ENCODE data around the gene ZNF771.

The ZNF771 gene

DNA sequence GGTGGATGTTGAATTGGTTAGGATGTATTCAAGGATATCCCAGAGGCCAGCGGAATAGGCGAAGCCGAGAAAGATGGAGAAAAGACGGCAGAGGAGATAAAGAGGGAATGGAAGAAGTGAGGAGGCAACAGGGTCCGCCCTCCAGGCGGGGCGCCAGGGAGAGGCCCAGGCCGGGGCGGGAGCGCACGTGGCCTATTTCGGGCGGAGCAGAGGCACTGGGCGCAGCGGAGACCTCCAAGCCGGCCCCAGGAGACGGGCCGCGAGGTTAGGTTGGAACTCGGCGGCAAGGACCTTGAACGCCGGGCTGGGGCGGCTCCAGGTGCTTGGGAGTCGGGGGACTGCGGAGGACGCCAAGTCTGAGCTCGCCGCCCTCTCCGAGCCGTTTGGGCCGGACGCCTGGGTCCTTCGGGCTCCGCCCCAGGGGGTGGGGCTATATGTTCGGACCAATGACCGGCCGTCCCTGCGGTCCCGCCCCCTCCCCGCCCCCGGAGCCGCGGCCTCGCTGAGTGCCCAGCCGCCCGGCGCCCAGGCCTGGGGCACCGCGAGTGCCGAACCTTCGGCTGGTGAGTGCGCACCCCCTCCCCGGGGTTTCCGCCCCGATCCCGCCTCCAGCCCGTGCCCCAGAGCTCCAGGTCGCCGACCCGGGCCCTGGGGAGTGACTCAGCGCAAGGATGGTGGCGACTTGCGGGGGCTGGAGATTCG, at the start of gene ZNF771:
Gene ZNF771, plus strand, starts transcription at position 505 of the 702 bp plus-strand sequence. CDS start 448 bp downstream, outside the sequence.
- no peak for DNase-seq (ENCODE audit: low read depth, low spot score)
- peak within 1 kb of the TSS; percentile 20 for H3K27ac ChIP-seq

DNA sequence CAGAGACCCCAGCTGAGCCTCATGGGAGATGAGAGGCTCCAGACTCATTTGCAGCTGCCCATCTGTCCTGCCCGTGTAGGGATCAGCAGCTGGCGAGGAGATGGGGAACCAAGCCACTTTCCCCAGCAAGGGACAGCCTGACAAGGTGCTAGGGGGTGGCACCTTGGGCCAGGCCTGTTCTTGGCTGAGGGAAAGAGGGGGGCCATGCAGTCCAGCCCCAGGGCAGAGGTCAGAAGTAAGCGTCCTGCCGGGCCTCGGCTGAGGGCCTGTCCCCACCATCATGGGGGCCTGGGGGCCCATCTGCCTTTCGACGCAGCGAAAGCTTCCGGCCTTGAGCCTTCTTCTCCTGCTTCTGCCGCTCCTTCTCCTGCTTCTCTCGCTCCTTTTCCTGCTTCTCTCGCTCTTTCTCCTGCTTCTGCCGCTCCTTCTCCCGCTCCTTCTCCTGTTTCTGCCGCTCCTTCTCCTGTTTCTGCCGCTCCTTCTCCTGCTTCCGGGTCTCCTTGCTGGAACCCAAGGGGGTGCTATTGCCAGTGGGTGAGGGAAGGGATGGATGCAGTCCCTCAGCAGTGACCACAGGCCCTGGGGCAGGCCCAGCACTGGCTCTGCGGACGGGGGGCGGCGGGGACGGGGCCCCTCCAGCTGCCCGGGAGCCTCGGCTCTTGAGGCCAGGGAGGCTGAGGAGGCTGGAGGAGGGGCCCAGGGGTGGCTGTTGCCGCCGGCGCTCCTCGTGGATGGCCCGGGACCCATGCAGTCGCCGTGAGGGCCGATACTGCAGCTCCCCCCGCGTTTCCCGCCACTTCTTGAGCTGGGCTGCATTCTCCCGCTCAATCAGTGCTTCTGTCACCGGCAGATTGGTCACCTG, 49.5 kb upstream of the ZNF771 start:
- DNase-seq (ENCODE audit: low read depth, low spot score) = no peak
- H3K27ac ChIP-seq = no peak overlapping the region

DNA sequence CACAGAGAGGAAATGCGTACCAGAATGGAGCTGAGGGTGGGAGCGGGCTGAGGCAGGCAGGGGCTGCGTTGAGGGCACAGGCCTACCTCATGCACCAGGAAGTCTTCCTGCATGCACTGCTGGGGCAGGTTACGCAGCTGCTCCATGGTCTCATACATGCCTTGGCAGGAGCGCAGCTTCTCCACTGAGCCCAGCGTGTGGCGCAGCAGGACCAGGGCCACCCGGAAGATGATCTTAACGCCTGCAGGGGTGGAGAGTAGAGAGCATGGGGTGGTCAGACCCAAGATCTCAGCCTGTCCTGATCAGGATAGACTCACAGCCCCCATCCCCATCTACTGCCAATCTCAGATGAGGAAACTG, 48.8 kb upstream of the ZNF771 start:
- H3K27ac ChIP-seq = no peak overlapping the region
- no peak for DNase-seq (ENCODE audit: low read depth, low spot score)

DNA sequence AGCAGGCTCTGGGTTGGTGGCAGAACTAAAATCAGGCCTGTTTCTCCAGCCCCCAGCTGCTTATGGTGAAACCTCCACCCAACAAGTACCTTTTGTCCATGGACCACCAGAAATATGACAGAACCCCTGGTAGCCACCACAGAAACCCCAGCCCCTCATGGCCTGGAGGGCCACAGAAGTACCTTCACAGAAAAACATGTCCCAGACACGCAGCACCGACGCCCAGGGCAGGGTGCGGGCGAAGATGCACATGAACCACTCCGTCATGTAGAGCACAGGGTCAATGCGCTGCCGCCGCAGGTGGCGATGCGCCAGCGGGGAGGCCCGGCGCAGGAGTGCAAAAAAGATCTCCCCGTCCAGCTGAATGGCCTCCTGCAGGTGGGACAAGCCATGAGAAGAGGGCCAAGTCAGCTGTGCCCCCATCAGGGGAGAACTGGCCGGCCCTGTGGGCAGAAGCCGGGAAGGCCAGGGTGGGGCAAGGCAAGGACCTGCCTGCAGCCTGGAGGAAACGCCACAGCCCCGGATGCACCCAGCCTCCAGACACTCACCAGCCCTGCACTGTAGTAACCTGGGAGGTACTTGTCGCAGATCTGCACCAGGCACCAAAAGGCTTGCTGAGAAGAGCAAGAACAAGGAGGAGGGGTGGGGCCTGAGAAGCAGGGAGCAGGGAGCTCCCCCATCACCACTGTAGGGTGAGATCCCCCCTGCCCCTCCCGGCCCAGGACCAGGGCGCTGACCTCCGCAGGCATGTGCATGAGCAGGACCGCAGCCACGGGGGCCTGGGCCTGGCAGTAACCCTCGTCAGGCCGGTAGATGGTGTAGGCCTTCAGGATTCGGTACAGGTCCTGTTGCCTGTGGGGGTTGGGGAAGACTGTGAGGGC, 48.2 kb upstream of the ZNF771 start:
- no peak for DNase-seq (ENCODE audit: low read depth, low spot score)
- no peak overlapping the region for H3K27ac ChIP-seq

DNA sequence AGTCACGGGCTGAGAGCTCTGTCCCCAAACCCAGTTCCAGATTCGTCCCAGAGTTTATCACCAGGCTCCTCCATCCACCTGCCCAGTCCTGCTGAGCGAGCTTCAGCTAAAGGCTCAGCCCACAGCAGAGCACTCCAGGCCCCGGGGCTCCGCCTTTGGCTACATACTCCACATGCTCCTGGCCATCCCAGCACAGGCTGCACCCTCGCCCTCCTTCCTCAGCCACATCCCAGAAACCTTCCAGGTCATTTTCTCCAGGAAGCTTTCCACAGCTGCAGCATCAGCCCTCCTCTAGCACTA, 47.6 kb upstream of the ZNF771 start:
- no peak overlapping the region for H3K27ac ChIP-seq
- no peak for DNase-seq (ENCODE audit: low read depth, low spot score)

DNA sequence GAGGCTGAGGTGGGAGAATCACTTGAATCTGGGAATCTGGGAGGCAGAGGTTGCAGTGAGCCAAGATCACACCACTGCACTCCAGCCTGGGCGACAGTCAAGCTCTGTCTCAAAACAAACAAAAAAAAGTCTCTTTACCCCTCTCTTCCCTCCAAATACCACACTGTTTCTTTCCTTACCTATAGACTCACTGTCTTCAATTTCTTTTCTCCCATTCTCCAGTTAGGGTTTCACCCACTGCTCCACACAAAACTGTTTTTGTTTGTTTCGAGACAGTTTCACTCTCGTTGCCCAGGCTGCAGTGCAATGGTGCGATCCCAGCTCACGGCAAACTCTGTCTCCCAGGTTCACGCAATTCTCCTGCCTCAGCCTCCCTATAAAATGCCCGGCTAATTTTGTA, 46.2 kb upstream of the ZNF771 start:
- DNase-seq (ENCODE audit: low read depth, low spot score) = no peak
- H3K27ac ChIP-seq = no peak overlapping the region

DNA sequence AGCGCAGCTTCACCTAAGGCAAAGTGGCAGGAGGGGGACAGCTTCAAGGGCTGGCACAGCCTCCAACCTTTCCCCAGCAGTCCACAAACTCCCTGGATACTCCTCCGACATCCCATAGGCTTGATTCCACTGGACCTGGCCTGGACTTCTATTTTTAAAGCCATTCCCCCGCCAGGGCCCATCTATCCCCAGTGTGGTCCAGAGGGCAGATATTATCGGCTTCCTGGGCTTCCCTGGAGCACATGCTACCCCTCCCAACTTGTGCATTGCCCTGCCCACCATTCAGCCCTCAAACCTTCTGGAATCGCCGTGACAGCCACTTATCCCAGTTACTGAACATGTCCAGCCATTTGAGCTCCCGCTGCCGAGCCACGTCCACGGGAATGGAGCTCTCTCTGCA, 42.2 kb upstream of the ZNF771 start:
- DNase-seq (ENCODE audit: low read depth, low spot score) = no peak
- no peak overlapping the region for H3K27ac ChIP-seq

DNA sequence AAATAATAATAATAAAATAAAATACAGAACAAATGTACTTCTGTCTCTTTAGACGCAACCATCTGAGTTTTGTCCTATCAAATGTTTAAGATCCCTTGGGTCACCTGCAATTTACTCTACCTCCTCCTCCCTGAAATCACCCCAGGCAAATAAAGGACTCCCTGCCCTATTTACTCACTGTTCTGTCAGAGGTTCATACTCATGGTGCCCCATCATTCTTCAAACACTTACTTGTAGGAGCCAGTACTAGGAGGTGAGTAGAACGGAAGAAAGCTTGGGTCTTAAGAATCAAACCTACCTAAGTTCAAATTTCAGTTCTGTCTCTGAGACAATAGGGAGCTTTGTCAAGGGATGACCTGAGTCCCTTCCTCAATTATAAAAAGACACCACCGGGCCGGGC, 40.9 kb upstream of the ZNF771 start:
- peak; percentile 27 for DNase-seq (ENCODE audit: low read depth, low spot score)
- H3K27ac ChIP-seq = peak overlapping the region; percentile 57

DNA sequence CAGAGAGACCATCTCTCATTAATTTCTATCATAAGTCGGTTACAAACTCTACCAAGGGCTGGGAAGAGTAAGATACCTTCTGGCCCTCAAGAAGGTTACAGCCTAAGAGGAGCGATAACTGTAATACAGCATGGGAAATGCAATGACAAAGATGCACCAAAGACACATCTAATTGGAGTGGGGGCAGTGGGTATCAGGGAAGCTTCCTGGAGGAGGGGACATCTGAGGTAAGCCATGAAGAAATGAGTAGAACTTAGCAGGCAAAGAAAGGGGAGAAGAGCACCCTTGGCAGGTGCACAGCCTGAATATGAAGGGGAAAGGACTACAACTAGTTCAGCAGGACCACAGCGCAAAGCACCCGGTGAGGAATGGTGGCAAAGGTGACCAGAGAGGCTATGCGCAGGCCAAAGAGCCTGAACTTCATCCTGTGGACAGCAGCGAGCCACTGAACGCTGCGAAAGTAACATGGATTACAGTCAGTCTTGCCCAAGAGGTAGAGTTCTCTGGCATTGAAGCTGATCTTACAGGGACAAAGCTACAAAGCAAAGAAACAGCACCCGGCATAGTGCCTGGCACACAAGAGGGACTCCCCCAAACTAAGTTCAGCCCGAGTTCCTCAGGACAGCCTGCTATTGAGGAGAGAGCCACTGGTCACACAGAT, 39.9 kb upstream of the ZNF771 start:
- H3K27ac ChIP-seq = peak overlapping the region; percentile 57
- DNase-seq (ENCODE audit: low read depth, low spot score) = no peak

DNA sequence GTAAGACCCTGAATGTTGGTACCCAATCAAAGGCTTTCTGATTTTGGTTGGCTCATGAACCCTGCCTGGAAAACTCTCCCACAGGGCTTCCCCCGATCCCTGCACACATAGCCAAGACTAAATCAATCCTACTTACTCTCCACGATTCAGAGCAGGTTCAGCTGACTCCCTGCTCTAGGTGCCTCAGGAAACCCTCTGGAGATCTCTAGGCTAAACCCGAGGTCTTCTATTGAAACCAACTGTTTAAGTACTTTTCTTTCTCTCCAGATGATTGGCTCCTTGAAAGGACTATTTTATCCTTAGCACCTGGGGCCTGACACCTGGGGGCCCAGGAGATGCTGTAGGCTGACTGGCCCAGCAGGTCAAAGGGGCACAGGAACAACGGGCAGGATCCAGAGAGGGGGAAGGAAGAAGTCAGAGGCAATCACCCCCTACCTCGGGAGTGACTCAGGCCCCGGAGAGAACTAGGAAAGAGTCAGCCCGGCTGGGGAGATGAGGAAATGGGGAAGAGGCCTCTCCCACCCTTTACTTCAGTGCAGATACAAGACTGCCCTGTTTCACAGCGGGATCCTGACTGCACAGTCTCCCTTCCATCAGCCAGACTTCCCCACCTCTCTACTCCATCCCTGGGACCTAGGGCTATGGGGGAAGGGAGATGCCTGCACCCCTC, 39.1 kb upstream of the ZNF771 start:
- peak overlapping the region; percentile 57 for H3K27ac ChIP-seq
- DNase-seq (ENCODE audit: low read depth, low spot score) = no peak

DNA sequence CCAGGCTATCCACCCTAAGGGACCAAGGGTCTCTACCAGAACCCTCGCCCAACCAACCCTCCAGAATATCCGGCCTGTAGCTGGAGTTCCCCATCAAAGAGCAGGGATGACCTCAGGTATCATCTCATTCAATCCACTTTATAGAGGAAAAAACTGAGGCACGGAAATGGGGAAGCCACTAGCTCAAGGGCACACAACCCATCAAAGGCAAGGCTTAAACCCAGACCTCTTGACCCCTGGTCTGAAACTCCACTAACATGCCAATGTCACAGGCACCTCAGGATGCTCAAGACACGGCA, 38.7 kb upstream of the ZNF771 start:
- no peak for DNase-seq (ENCODE audit: low read depth, low spot score)
- H3K27ac ChIP-seq = peak overlapping the region; percentile 57

DNA sequence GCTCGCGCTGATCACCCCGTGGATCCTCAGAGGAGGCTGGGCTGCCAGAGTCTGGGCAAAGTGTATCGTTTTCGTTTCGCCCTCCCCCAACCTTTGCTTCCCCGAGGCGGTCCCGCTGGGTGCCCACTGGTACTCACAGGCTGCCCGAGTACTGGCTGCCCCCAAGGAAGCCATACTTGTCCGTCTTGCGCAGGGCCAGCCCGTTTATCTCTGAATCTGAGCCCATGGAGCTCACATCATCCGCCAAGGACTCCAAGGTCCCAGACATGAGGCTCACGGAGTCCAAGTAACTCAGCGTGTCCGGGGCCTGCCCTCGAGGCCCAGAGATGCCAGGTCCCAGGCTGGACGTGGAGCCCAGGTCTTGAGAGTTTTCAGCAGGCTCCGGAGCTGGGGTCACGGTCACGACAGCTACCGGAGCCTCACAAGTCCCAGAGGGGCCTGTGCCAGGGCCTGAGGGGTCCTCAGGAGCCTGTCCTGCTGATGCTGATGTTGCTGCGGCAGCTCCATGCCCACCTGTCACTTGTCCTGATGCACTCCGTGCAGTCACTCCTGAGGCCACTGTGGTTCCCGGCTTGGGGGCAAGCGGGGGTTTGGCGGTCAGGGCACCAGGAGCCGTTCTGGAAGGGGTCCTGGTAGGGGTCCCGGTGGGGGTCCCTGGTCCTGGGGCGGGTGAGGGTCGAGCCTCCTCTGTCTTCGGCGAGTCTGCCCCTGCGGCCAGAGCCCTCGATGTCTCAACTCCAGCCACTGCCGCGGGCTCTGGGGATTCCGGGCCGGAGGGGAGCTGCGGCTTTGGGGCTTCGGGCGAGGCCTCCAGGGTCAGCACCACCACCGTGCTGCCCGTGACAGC, 38.1 kb upstream of the ZNF771 start:
- H3K27ac ChIP-seq = peak overlapping the region; percentile 57
- DNase-seq (ENCODE audit: low read depth, low spot score) = no peak

DNA sequence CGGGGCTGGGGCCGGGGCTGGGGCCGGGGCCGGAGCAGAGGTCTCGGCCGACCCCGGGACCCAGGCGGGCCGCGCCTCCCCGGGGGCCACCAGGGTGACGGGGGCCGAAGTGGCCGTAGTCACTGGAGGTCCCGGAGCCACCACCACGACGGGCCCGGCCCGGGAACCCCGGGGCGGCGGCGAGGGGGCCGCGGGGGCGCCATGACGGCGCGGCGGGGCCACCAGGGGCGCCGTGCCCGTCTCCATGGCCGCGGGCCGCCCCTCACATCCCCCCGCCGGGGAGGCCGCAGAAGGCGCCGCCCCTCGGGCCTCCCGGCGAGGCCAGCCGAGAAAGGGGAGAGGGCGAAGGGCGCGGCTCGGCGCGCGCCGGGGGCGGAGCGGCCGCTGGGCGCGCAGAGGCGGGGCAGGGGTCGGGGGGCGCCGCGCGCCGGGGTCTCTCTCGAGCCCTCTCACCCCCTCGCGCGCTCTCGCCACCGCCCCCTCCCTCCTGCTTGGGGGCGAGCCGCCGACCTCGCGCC, 37.4 kb upstream of the ZNF771 start:
- peak overlapping the region; percentile 57 for H3K27ac ChIP-seq
- DNase-seq (ENCODE audit: low read depth, low spot score) = no peak

DNA sequence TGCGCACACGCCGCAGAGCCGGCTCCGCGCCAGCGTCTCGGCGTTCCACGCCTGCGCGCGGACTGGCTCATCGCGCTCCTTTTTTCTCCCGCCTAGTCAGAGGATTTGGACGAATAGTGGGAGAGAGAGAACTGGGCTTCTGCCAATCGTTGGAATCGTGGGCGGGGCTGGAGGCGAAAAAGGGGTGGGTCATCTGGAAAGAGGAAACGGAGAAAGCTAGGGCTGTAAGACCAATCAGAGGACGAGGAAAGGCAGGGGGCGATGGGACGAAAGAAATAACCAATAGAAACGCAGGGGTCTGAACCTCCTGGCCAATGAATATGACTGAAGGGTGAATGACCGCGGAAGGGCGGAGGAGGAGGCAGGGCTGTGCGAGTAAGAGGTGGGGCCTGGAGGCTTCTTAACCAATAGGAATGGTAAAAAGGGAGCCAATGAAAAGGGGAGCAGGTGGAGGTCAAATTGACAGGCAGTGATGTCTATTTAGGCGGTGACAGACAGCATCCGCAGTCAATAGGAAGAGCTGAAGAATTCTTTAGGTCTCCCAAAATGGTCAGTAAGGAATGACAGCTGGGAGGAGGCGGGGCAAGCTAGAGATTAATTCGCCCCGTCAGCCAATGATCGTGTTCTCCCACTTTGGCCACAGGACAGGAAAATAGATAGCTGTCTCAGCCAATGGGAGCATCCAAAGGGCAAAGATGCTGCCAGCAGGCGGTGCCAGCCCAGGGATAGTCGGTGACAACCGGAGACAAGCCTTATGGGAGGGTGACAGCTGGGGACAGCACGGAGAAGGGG, 36.8 kb upstream of the ZNF771 start, which contains the start of gene TBC1D10B:
Gene TBC1D10B, minus strand, starts transcription at position 39 of the 792 bp plus-strand sequence. CDS start 311 bp downstream, outside the sequence.
- peak; percentile 100 for DNase-seq (ENCODE audit: low read depth, low spot score)
- peak within 1 kb of the TSS; percentile 57 for H3K27ac ChIP-seq

DNA sequence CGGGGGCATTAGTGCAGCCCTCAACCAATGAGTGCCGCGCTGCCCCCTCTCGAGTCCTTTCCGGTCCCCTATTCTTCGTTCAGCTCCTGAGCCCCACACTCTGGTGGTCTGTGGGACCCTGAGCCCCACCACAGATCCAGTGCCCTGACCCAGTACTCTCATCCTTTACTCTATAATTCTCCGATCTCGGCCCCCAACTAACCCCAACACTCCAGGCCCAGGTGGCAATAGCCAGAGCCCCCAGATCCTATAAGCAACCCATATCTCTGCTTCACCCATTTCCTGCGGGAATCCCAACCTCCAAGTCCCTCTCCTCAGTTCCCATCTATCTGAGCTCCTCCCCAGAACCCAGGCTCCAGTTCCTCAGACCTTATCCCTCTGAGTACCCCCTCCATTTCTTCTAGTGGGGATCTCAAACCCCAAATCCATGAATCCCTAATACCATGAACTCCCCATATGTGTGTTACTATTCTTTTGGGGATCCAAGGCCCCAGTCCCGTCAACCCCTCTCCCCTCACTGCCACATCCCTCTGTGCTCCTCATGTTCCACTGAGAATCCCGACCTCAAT, 36.1 kb upstream of the ZNF771 start:
- DNase-seq (ENCODE audit: low read depth, low spot score) = no peak
- peak overlapping the region; percentile 24 for H3K27ac ChIP-seq

DNA sequence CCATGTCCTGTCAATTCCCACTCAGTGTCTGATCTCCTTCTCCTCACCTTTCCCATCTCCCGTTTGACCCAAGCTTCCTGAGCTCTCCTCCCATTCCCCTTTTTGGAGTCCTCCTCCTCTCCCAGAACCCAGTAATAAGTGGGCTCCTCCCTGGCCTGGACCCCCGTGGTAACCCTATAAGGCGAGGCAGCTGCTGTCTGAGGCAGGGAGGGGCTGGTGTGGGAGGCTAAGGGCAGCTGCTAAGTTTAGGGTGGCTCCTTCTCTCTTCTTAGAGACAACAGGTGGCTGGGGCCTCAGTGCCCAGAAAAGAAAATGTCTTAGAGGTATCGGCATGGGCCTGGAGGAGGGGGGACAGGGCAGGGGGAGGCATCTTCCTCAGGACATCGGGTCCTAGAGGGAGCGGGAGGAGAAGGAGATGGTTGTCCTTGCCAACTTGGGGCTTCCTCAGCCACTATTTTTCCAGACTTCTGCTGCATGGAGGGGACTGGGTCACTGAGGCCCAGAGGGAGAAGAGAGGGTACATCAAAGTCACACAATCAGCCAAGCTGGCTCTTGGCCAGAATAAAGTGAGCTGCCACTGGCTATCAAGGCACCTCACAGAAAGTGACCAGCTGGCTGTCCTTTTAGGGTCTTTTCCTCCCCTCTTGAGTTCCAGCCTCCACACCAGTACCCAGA, 35.2 kb upstream of the ZNF771 start:
- H3K27ac ChIP-seq = no peak overlapping the region
- no peak for DNase-seq (ENCODE audit: low read depth, low spot score)

DNA sequence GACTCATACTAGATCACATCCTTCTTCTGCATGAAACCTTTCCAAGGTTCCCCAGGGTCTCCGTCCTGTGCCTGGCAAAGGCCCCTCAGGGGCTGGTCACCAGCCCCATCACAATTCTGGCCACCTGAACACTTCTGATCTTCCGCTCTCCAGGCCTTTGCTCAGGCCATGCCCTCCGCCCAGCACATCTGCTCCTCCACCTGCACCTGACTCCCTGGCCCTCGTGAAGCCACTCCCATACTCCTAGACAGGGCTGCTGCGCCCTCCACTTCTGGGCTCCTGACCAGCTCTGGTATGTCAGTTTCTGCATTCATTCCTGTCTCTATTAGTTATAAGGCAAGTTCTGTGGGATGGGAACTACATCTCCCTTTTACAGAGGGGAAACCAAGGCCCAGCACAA, 34.7 kb upstream of the ZNF771 start:
- H3K27ac ChIP-seq = no peak overlapping the region
- no peak for DNase-seq (ENCODE audit: low read depth, low spot score)

All from epithelial cell of prostate (primary cell).